H9 (cell line): Measurements from ENCODE around the gene SLC39A7. TPM values are rescaled to one million over a fixed set of nuclear protein-coding genes. Genes with fewer than 3 reads are reported as not detected.

ENCODE experiments used
- DNase-seq: peaks from one replicate; pipeline ENCODE4 v3.0.0-alpha.2; 2017
- H2AFZ ChIP-seq: one replicate; pipeline ENCODE4 v1.6.1; 2013; ENCODE audit warnings: mild to moderate bottlenecking, low read length, control low read depth, moderate library complexity
- H2AK5ac ChIP-seq: 2 replicates; pipeline ENCODE4 v1.6.1; 2013; ENCODE audit warnings: low read length, control low read depth, mixed read lengths; ENCODE audit not compliant: insufficient read length
- H2BK120ac ChIP-seq: one replicate; pipeline ENCODE4 v1.6.1; 2013; ENCODE audit warnings: low read depth, mild to moderate bottlenecking, low read length, control low read depth, inconsistent platforms; ENCODE audit not compliant: poor library complexity, severe bottlenecking
- H2BK12ac ChIP-seq: 2 replicates; pipeline ENCODE4 v1.6.1; 2013; ENCODE audit warnings: low read length, control low read depth, mixed read lengths, low read depth; ENCODE audit not compliant: insufficient read length
- H2BK15ac ChIP-seq: 2 replicates; pipeline ENCODE4 v1.6.1; 2013; ENCODE audit warnings: low read depth, low read length, control low read depth
- H2BK20ac ChIP-seq: one replicate; pipeline ENCODE4 v1.6.1; 2013; ENCODE audit warnings: low read depth, mild to moderate bottlenecking, low read length, control low read depth, inconsistent platforms; ENCODE audit not compliant: poor library complexity, severe bottlenecking
- H2BK5ac ChIP-seq: 2 replicates; pipeline ENCODE4 v1.6.1; 2013; ENCODE audit warnings: low read length, control low read depth, mixed read lengths; ENCODE audit not compliant: insufficient read length
- H3K14ac ChIP-seq: 2 replicates; pipeline ENCODE4 v1.6.1; 2013; ENCODE audit warnings: low read length, control low read depth; ENCODE audit not compliant: insufficient read depth
- H3K18ac ChIP-seq: 2 replicates; pipeline ENCODE4 v1.6.1; 2013; ENCODE audit warnings: low read depth, mild to moderate bottlenecking, mixed read lengths, low read length, control low read depth; ENCODE audit not compliant: insufficient read length
- H3K23ac ChIP-seq: 2 replicates; pipeline ENCODE4 v1.6.1; 2013; ENCODE audit warnings: low read length, control low read depth, mixed read lengths, low read depth; ENCODE audit not compliant: insufficient read length
- H3K23me2 ChIP-seq: 2 replicates; pipeline ENCODE4 v1.6.1; 2013; ENCODE audit warnings: low read depth, mild to moderate bottlenecking, mixed read lengths, low read length, control low read depth; ENCODE audit not compliant: insufficient read length, poor library complexity, severe bottlenecking
- H3K27ac ChIP-seq: 2 replicates; pipeline ENCODE4 v1.5.1; 2013; ENCODE audit warnings: low read length, control low read depth, mixed read lengths, low read depth; ENCODE audit not compliant: insufficient read length
- H3K27me3 ChIP-seq: 2 replicates; pipeline ENCODE4 v1.6.1; 2013; ENCODE audit warnings: low read length, control low read depth, inconsistent platforms; ENCODE audit not compliant: insufficient read depth
- H3K4ac ChIP-seq: 2 replicates; pipeline ENCODE4 v1.6.1; 2013; ENCODE audit warnings: low read depth, mild to moderate bottlenecking, control low read depth, inconsistent platforms, low read length, moderate library complexity
- H3K4me1 ChIP-seq: 2 replicates; pipeline ENCODE4 v1.6.1; 2013; ENCODE audit warnings: low read length, control low read depth, inconsistent platforms; ENCODE audit not compliant: insufficient read depth
- H3K4me2 ChIP-seq: 2 replicates; pipeline ENCODE4 v1.6.1; 2013; ENCODE audit warnings: low read length, control low read depth, mixed read lengths; ENCODE audit not compliant: insufficient read length, insufficient read depth
- H3K56ac ChIP-seq: 2 replicates; pipeline ENCODE4 v1.6.1; 2013; ENCODE audit warnings: low read depth, mild to moderate bottlenecking, mixed read lengths, low read length, control low read depth; ENCODE audit not compliant: insufficient read length
- H3K79me1 ChIP-seq: 2 replicates; pipeline ENCODE4 v1.6.1; 2013; ENCODE audit warnings: low read depth, mild to moderate bottlenecking, moderate library complexity, low read length, control low read depth, inconsistent platforms; ENCODE audit not compliant: insufficient read depth, poor library complexity, severe bottlenecking
- H3K79me2 ChIP-seq: 2 replicates; pipeline ENCODE4 v1.6.1; 2013; ENCODE audit warnings: low read length, control low read depth, inconsistent platforms; ENCODE audit not compliant: insufficient read depth
- H3K9ac ChIP-seq: 2 replicates; pipeline ENCODE4 v1.6.1; 2013; ENCODE audit warnings: low read length, control low read depth, mixed read lengths; ENCODE audit not compliant: insufficient read length; ENCODE audit errors: extremely low read depth
- H3K9me3 ChIP-seq: one replicate; pipeline ENCODE4 v1.6.1; 2013; ENCODE audit warnings: low read depth, low read length, inconsistent platforms; ENCODE audit not compliant: control insufficient read depth
- H3T11ph ChIP-seq: one replicate; pipeline ENCODE4 v1.6.1; 2013; ENCODE audit warnings: mild to moderate bottlenecking, low read length, control low read depth, inconsistent platforms
- H4K20me1 ChIP-seq: one replicate; pipeline ENCODE4 v1.6.1; 2013; ENCODE audit not compliant: control insufficient read depth, insufficient read length, insufficient read depth
- H4K5ac ChIP-seq: 2 replicates; pipeline ENCODE4 v1.6.1; 2013; ENCODE audit warnings: low read depth, mild to moderate bottlenecking, mixed read lengths, low read length, control low read depth; ENCODE audit not compliant: insufficient read length
- H4K8ac ChIP-seq: replicated peaks from 2 replicates; pipeline ENCODE4 v1.6.1; 2013; ENCODE audit warnings: low read length, control low read depth, mixed read lengths, low read depth; ENCODE audit not compliant: insufficient read length
- H4K91ac ChIP-seq: 2 replicates; pipeline ENCODE4 v1.6.1; 2013; ENCODE audit warnings: low read depth, mild to moderate bottlenecking, moderate library complexity, mixed read lengths, low read length, control low read depth; ENCODE audit not compliant: insufficient read length
- H3K27ac Mint-ChIP-seq, 3 experiments: 2 replicates in 2 of 3; 3 replicates in 1 of 3; pipeline ENCODE4 v1.8.0; 2020 to 2021; ENCODE audit warnings: mixed read lengths in 3 of 3, mild to moderate bottlenecking in 1 of 3, moderate library complexity in 1 of 3
- H3K27me3 Mint-ChIP-seq: 2 replicates; pipeline ENCODE4 v1.8.0; 2021; ENCODE audit warnings: low read depth, mild to moderate bottlenecking, moderate library complexity, mixed read lengths
- H3K36me3 Mint-ChIP-seq, 3 experiments: 2 replicates in 2 of 3; 3 replicates in 1 of 3; pipeline ENCODE4 v1.8.0; 2020 to 2021; ENCODE audit warnings: low read depth in 3 of 3, mixed read lengths in 3 of 3; ENCODE audit not compliant: insufficient read depth in 1 of 3
- H3K4me1 Mint-ChIP-seq, 2 experiments: 2 replicates each; pipeline ENCODE4 v1.8.0; 2020; ENCODE audit warnings: mixed read lengths in 2 of 2
- H3K4me3 Mint-ChIP-seq, 2 experiments: 2 replicates in 1 of 2; 3 replicates in 1 of 2; pipeline ENCODE4 v1.8.0; 2020 to 2021; ENCODE audit warnings: mild to moderate bottlenecking in 2 of 2, mixed read lengths in 2 of 2, moderate library complexity in 1 of 2
- H3K9me3 Mint-ChIP-seq, 2 experiments: 2 replicates in 1 of 2; 3 replicates in 1 of 2; pipeline ENCODE4 v1.8.0; 2020; ENCODE audit warnings: mild to moderate bottlenecking in 2 of 2, mixed read lengths in 2 of 2, moderate library complexity in 1 of 2
- CTCF ChIP-seq: fragments of 200-600 bp; sonication (generic); conservative IDR thresholded peaks from 3 replicates; pipeline ENCODE4 v1.8.0; 2021; ENCODE audit warnings: antibody characterized with exemption, mild to moderate bottlenecking
- WGBS: extraction: QIAGEN DNeasy Blood & Tissue Kit; methylation state at CpG from one replicate; pipeline ENCODE4 v1.1.7; 2013; ENCODE audit warnings: missing lambda C conversion rate, low lambda C conversion rate, mixed read lengths; ENCODE audit not compliant: insufficient read length; ENCODE audit errors: extremely low coverage; 5-methylcytosine and 5-hydroxymethylcytosine counted together
- total RNA-seq: library from RNA; stranded (reverse); gene quantifications from 2 replicates; pipeline ENCODE4 v1.2.1, GENCODE V29; 2021

SLC39A7 gene
- total RNA-seq, 1 experiment from 2014 or later: 107 TPM

GRCh38 chr6:33237741-33238140 lies 37.1 kb downstream of the SLC39A7 start:
- no peak overlapping the region for H4K91ac ChIP-seq

More at GRCh38 chr6:33237741-33238140, 37.1 kb downstream of the SLC39A7 start:
- Histone ChIP-seq H3K23ac (no peak overlapping the region), H3K4me2 (no peak overlapping the region), H3K27ac (no peak overlapping the region), H3K14ac (no peak overlapping the region), H3T11ph (no peak overlapping the region), H2BK5ac (no peak overlapping the region), H2BK15ac (no peak overlapping the region), H3K9me3 (no peaks in the 10 kb centered on the region), H3K23me2 (no peaks in the 10 kb centered on the region), H2AFZ (no peak overlapping the region), H3K27me3 (no peaks in the 10 kb centered on the region), H3K9ac (no peak overlapping the region), H3K18ac (no peak overlapping the region), H4K8ac (no peak overlapping the region), H3K4me1 (peaks cover 3% of the 10 kb centered on the region; the same call in 1 of the 2 replicates), H3K4ac (no peak overlapping the region), H3K79me1 (no peaks in the 10 kb centered on the region), H2BK12ac (no peak overlapping the region), H2BK120ac (no peak overlapping the region), H2AK5ac (no peak overlapping the region), H3K56ac (no peak overlapping the region), H4K20me1 (no peaks in the 10 kb centered on the region), H2BK20ac (no peak overlapping the region), H3K79me2 (no peaks in the 10 kb centered on the region), H4K5ac (no peak overlapping the region)
- no peak for TF ChIP-seq CTCF
- Mint-ChIP-seq H3K27me3 (peaks cover 78% of the 10 kb centered on the region), H3K27ac (no peak overlapping the region), H3K4me3 (no peak overlapping the region), H3K9me3 (no peaks in the 10 kb centered on the region), H3K4me1 (peaks cover 11% of the 10 kb centered on the region in 2 experiments), H3K36me3 (no peaks in the 10 kb centered on the region)
- no CpG with 5 or more reads among the region's 2 CpGs for WGBS
- no peak for DNase-seq
